Hepatocyte (in vitro differentiated cells): ENCODE measurements around the gene MLLT1.

Experiments
- CTCF ChIP-seq: fragments of 200-600 bp; sonication (generic); IDR thresholded peaks from 2 replicates; pipeline ENCODE4 v1.5.1; 2016; ENCODE audit warnings: antibody characterized with exemption, mild to moderate bottlenecking; ENCODE audit not compliant: poor library complexity
- EZH2phosphoT487 ChIP-seq: fragments of 200-600 bp; sonication (generic); IDR thresholded peaks from one replicate; pipeline ENCODE4 v1.6.1; 2018; ENCODE audit warnings: antibody characterized with exemption, mild to moderate bottlenecking, low read depth, moderate library complexity; ENCODE audit not compliant: unreplicated experiment, severe bottlenecking

GRCh38 chr19:6227156-6227935 is 52.4 kb downstream of the MLLT1 start:
- no peak for TF ChIP-seq CTCF
- no peak for TF ChIP-seq EZH2phosphoT487
